ENCODE data around the gene SMIM33.

DNA sequence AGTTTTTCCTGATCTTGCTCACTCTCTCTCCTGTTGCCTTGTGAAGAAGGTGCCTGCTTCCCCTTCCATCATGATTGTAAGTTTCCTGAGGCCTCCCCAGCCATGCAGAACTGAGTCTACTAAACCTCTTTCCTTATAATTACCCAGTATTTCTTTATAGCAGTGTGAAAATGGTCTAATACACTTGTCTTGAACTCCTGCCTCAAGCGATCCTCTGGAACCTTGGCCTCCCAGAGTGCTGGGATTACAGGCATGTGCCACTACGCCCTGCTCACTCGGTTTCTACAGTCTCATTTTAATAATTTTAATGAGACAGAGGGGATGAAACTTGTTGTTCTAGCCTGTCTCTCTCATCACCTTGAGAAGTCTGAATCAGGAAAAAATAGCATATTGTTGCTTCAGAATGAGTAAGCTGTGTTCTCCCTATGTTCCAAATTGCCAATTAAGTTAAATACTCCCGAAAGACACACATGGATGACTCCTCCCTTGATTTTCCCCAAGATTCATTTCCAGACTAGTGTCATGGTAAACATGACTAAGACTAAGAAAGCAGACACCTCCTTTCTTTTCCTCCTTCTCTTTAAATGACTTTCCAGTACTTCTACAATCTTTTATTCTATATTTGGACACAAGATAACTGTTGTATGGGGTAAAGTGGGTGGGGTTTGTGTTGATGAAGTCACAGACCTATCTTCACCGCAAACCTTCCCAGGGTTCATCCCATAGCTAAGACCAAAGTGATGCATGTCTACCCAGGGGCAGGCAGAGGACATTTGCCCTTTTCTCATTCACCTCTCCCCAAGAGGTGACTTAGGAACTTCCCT is 23.6 kb upstream of the SMIM33 start:
- TF ChIP-seq ZNF274 (IDR thresholded peaks at IDR 0.05; ENCODE audit: borderline replicate concordance, low read depth, low read length), result no peak
- peak; percentile 80 for TF ChIP-seq FOSL1 (tag; conservative IDR thresholded peaks at IDR 0.05)
- TF ChIP-seq, protein P1, sequence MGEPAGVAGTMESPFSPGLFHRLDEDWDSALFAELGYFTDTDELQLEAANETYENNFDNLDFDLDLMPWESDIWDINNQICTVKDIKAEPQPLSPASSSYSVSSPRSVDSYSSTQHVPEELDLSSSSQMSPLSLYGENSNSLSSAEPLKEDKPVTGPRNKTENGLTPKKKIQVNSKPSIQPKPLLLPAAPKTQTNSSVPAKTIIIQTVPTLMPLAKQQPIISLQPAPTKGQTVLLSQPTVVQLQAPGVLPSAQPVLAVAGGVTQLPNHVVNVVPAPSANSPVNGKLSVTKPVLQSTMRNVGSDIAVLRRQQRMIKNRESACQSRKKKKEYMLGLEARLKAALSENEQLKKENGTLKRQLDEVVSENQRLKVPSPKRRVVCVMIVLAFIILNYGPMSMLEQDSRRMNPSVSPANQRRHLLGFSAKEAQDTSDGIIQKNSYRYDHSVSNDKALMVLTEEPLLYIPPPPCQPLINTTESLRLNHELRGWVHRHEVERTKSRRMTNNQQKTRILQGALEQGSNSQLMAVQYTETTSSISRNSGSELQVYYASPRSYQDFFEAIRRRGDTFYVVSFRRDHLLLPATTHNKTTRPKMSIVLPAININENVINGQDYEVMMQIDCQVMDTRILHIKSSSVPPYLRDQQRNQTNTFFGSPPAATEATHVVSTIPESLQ (CRISPR knock-in tag; IDR thresholded peaks at IDR 0.05), result no peak
- TF ChIP-seq EZH2 (IDR thresholded peaks at IDR 0.05; ENCODE audit: borderline replicate concordance, low read depth, low read length), result no peak
- TF ChIP-seq PATZ1 (CRISPR knock-in tag; IDR thresholded peaks at IDR 0.05; ENCODE audit: borderline replicate concordance), result no peak
- TF ChIP-seq FOS (IDR thresholded peaks at IDR 0.05; ENCODE audit: extremely low read depth, insufficient read length), result no peak
- no peak for TF ChIP-seq SP1 (CRISPR knock-in tag; IDR thresholded peaks at IDR 0.05)
- no peak for TF ChIP-seq HMGN3 (IDR thresholded peaks at IDR 0.05; ENCODE audit: borderline replicate concordance, extremely low read depth, insufficient read length, low read depth, low read length)
- TF ChIP-seq, protein P2, sequence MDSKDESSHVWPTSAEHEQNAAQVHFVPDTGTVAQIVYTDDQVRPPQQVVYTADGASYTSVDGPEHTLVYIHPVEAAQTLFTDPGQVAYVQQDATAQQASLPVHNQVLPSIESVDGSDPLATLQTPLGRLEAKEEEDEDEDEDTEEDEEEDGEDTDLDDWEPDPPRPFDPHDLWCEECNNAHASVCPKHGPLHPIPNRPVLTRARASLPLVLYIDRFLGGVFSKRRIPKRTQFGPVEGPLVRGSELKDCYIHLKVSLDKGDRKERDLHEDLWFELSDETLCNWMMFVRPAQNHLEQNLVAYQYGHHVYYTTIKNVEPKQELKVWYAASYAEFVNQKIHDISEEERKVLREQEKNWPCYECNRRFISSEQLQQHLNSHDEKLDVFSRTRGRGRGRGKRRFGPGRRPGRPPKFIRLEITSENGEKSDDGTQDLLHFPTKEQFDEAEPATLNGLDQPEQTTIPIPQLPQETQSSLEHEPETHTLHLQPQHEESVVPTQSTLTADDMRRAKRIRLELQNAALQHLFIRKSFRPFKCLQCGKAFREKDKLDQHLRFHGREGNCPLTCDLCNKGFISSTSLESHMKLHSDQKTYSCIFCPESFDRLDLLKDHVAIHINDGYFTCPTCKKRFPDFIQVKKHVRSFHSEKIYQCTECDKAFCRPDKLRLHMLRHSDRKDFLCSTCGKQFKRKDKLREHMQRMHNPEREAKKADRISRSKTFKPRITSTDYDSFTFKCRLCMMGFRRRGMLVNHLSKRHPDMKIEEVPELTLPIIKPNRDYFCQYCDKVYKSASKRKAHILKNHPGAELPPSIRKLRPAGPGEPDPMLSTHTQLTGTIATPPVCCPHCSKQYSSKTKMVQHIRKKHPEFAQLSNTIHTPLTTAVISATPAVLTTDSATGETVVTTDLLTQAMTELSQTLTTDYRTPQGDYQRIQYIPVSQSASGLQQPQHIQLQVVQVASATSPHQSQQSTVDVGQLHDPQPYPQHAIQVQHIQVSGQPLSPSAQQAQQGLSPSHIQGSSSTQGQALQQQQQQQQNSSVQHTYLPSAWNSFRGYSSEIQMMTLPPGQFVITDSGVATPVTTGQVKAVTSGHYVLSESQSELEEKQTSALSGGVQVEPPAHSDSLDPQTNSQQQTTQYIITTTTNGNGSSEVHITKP (IDR thresholded peaks at IDR 0.05; ENCODE audit: partially characterized antibody), result no peak
- no peak for TF ChIP-seq ZSCAN29 (IDR thresholded peaks at IDR 0.05)
- TF ChIP-seq SIN3A (IDR thresholded peaks at IDR 0.05; ENCODE audit: borderline replicate concordance in 2 of 2, control insufficient read depth in 1 of 2, low read depth in 2 of 2, low read length in 2 of 2), result no peak
- no peak for TF ChIP-seq ZNF232 (CRISPR knock-in tag; IDR thresholded peaks at IDR 0.05)
- TF ChIP-seq JUND (IDR thresholded peaks at IDR 0.05; ENCODE audit: borderline replicate concordance, low read depth, low read length), result peak; percentile 6; the same call in 1 of the 2 replicates
- TF ChIP-seq JUND (tag; IDR thresholded peaks at IDR 0.05; ENCODE audit: borderline replicate concordance, low read depth, low read length), result peak; percentile 49; the same call in 2 of the 3 replicates
- TF ChIP-seq, protein P3, sequence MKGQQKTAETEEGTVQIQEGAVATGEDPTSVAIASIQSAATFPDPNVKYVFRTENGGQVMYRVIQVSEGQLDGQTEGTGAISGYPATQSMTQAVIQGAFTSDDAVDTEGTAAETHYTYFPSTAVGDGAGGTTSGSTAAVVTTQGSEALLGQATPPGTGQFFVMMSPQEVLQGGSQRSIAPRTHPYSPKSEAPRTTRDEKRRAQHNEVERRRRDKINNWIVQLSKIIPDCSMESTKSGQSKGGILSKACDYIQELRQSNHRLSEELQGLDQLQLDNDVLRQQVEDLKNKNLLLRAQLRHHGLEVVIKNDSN (CRISPR knock-in tag; IDR thresholded peaks at IDR 0.05), result no peak

Measured in K562 (cell line).